GM19193 (cell line): ENCODE results near the gene HOXD3.

Experiments used
- POLR2A ChIP-seq: IDR thresholded peaks from 4 replicates; pipeline ENCODE4 v1.6.1; 2011; ENCODE audit not compliant: insufficient read depth, insufficient read length; ENCODE audit errors: extremely low read depth

HOXD3 gene

DNA sequence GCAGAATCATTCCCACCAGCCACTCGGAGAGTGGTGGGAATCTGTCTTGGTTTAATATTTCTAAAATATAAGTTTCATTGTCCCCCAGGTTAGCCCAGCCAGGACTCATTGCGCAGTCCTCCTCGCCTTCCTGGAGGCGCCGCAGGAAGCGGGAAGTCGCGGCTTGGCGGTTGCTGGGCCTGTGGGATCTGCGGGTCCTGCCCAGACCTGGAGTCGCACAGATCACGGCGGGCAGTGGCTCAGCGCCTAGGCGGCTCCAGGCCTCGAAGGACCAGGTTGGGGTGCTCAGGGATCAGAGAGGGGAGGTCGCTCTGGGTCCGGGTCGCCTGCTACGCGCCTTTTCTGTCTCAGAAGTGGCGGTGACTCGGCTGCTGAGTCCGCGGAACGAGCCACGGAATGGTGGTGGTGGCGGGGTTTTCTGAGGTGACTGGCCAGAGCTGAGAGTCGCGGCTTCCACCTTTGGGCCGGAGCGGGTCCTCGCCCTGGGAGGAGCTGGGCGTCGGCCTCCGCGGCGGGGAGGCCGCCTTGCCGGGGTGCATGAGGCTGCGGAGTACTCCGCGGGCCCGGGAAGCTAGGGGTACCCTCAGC is 2.6 kb downstream of the HOXD3 start:
- TF ChIP-seq POLR2A = no peak

DNA sequence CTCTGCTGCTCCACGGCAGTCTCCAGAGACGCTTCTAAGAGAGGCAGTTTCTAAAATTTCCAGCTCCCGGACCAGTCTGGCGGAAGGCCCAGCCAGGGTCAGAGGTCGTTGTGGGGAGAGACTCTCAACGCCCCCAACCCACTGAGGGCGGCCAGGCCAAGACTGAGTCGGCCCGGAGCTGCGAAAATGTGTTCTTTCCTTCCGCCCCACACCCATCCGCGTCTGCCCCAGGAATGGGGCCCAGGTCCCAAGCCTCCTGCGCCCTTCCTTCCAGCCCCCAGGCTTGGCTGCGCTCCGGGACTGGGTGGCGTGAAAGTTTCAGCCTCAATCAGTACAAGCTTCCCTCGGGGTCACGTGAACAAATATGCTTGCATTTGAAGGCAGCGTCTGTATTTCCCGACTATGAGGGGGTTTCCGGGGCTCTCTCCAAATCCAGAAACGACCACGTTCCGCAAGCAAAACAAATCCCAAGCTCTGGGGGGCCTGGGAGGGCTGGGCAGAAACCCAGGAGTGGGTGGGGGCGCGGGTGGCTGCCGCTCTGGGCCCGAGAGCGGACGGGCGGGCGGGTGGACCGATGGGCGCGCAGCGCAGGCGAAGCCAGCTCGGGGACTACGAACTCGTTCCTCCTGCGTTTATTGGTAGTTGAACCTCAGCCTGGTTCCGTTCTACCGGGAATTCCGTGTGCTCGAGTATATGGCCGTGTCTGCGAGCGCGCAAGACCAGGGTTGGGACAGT is 3.3 kb downstream of the HOXD3 start:
- TF ChIP-seq POLR2A = no peak

DNA sequence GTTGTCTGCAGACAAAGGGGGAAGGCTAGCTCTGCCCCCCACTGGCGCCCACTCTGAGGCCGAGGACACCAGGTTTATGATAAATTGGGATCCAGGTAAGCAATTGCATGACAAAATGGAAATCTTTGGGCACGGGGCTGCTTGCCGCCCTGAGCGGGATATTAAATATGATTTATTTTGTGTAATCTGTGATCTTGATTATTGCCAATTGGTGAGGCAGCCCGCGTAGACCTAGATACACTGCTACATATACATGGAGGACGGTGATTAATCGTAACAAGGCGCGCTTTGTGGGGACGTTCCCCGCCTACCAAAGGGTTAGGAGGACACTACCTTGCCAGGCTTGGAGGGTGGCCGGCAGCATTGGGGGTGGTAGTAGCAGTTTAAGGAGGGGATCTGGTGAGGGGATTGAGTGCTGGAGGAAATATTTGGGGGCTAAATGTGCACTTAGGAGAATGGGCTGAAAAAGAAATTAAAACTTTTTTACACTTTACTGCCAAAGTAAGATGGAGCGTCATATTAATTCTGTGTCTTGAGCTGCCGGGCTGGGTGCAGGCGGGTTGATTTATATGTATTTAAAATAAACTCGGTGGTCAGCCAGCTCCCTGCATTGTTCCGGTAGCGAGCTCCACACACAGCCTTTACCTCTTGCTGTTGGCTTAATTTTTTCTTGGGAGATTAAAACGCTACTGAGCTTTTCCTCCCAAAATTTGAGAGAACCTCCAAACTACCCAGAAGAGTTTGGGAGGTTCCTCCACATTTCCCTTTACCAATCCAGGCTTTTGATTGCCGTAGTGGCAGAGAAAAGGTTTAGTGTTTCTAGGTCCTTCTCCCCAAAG is 4.1 kb downstream of the HOXD3 start:
- TF ChIP-seq POLR2A = no peak

DNA sequence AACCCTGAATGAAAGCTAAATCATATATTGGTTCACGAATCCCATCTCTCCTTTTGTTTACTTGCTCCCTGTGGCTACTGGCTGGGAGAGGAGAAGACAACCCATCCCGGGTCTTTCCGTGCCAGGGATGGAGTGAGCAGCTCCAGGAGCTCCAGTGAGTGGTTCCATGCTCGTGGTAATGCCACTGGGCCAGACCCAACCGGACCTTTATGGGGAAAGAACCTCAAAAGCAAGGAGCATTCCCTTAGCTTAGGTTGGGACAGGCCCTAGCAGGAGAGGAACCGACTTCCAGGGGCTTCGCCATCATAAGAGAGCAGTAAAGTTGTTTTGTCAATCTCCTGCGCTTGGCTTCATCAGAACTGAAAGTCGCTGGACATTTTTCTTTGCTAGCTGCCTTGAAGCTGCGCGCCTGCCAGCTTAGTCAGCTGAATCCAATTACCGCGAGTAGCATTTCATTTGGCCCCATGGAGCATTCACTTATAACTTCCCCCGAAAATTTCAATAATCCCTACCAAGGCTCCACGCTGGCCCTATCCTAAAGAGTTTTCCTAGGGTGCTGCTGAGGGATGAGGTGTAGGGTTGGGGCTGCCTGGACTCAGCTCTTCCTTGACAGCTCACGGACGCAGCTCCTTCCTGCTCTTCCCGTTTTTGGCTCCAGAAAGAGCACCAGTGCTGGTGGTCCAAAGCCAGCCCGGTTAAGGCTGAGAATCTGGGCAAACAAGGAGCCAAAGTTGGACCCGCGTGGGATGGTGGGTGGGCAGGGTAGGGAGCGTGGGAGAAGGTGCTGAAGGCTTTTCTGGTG is 4.9 kb downstream of the HOXD3 start:
- TF ChIP-seq POLR2A = no peak

DNA sequence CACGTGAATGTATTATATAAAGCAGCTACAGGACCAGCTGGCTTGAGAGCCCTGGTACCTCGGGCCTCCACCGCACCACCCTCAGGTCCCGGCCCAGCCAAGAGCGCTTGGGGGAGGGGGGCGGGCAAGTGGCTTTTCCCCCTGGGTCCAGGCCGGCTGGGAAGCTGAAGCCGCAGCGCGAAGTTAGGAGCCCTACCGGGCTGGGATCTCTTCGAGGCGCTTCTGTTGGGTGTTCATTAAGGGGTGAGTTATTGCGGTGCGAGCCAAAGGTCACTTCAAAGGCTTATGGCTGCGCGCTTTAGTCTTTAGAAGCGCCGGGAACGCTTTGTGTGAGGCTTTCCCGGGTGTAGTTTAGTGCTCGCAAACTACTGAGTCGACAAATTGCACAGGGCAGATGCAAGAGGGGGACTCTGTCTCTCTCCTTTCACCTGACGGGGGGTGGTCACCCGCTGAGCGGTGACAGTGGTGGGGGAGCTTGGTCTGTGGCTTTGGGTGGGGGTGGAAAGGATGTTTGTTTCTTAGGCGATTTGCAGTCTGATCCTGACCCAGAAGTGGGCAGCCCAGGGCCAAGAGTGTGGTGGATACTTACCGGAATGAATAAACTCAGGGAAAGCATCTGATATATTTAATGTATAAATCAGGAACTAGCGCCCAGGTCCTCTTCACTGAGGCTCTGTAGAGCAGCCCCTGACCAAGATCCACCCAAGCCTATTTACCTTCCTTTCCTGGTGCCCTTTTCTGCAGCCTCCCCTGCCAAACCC is 6.0 kb downstream of the HOXD3 start:
- TF ChIP-seq POLR2A = no peak

GRCh38 chr2:176163672-176164056 is 6.6 kb downstream of the HOXD3 start:
- TF ChIP-seq POLR2A = no peak

DNA sequence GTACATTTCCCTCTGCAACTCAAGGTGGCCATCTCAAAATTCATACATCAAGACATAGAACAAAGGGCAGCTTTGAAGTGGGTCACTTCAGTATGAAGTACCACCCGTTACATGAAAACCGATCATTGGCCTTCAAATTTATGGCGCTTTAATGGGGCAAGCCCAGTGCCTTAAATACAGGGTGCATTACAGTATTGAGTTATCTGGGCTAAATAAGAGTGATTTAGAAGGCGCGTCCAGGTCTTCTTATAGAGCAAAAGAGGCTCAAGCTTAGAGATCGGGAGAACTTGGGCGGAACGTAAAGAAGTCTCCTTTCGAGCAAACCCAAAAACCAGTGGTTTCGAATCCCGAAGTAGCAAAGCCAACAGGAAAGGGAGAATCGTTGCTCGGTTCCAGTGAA is 7.1 kb downstream of the HOXD3 start:
- no peak for TF ChIP-seq POLR2A

DNA sequence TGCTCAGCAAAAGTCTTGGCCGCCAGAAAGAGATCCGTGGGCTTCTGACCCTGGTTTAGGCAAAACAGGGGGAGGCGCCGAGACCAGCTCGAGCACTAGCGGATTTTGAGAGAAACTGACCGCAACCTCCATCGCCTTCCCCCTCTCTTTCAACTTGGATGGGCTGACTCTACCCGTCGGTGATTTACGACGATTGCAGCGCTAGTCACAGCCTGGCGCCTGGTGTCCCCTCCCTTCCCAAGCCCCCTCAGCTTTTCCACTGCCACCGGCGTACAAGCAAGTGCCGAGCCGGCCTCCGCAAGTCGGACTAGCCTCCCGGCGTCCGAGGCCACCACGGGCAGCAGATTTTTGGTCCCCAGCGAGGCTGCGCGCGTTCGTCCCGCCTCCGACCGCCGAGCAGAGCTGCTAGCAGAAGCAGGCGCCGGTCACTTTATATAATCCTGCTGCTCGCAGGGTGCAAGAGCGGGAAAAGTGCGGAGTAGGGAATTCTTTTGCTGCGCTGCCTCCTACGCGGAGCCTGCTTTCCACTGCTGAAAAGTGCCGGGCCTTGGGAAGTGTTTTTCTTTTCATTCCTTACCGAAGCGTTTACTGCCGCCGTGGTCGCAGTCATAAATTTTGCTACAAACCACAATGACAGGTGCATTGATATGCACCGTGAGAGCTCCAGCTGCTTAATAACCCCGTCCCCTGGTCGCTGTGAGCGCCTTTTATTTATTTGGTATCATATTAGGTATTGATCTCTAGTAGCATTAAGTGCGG is 7.7 kb downstream of the HOXD3 start:
- TF ChIP-seq POLR2A = no peak

GRCh38 chr2:176165370-176166050 is 8.4 kb downstream of the HOXD3 start:
- TF ChIP-seq POLR2A = no peak

- no peak for TF ChIP-seq POLR2A
Measured at GRCh38 chr2:176166272-176166671, 9.2 kb downstream of the HOXD3 start.

DNA sequence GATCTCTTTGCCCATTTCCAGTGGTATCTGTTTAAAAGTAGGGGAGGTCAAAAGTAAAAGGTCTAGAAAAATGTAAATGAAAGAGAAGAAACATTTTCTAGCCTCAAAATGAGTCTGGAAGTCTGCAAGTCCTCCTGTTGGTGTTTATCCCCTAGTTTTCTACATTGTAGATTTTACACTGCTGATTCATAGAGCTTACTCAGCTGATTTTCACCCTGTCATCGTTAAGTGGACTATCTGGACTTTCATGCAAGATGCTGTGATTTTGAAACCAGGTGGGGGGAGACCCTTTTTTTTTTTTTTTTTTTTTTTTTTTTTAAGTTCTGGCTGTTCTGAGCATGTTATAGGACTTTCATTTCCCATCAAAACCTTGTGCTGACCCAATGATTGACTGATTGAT is 10.3 kb downstream of the HOXD3 start:
- no peak for TF ChIP-seq POLR2A

- TF ChIP-seq POLR2A = no peak
Measured at GRCh38 chr2:176169181-176169580, 12.1 kb downstream of the HOXD3 start.

- TF ChIP-seq POLR2A = no peak
Measured at GRCh38 chr2:176169711-176170110, 12.6 kb downstream of the HOXD3 start.
